Medulla oblongata (tissue), 1 donor: Measurements from ENCODE around the gene ALPL.

Experiments used
- DNase-seq: peaks from one replicate; pipeline ENCODE4 v3.0.0-alpha.2; 2015; ENCODE audit errors: extremely low spot score

The ALPL gene

GRCh38 chr1:21618561-21619374 is 109.5 kb downstream of the ALPL start:
- no peak for DNase-seq

DNA sequence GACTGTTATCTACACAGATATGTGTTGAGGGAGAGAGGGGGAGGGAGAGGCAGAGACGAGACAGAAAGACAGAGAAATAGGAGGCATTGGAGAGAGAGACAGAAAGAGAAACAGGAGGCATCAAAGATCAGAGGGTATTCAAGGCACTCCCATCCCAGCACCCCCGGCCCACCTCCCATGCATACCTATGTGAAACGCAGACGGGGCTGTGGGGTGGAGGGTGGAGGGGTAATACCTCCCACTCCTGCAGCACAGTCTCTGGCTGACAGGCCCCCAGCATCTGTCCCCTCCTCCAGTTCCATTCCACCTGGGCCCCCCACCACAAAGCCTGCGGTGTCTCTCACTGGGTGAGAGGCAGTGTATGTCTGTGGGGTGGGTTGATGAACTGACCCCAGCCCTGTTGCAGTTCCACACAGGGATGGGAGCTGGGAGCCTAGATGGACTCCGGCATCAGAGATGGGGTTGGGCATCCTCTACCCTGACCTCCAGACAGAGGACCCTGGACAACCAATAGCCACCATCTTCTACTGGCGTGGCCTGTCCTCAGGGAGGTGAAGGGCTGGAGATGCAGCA is 110.2 kb downstream of the ALPL start:
- DNase-seq, result no peak

DNA sequence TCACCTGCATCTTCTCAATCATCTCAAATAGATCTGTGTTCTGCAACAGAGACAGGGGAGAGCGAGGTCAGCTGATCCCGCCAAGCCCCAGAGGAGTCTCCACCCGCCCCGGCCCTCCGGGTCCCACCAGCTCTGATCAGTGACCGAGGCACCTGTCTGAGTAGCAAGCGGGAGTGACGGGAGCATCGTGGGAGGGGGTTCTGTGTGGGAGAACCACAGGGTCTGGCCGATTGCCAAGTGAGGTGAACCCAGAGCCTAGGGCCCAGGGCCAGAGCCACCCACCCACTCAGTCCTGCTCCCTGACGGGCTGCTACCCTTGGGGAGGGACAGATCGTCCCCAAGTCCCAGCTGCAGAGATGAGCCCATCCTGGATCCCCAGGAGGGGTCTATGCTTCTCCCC is 110.8 kb downstream of the ALPL start:
- no peak for DNase-seq

DNA sequence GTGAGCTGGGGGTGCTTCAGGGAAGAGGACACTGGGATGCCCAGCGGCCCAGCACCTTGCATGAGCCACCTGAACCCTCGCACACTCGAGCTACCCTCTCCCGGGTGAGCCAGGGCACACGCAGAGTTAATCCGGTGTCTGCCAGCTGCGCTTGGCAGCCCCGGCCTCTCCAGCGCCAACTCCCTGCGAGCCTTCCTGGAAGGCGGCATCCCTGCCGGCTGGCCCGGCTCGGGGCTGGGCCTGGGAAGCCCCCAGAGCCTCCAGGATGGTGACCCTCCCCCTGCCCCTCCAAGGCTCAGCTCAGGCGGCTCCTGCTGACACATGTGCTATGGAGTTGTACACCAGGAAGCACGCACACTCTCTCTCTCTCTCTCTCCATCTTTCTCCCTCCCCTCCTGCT is 111.3 kb downstream of the ALPL start:
- peak; percentile 45 for DNase-seq

GRCh38 chr1:21621051-21621450 is 111.8 kb downstream of the ALPL start:
- DNase-seq, result no peak

DNA sequence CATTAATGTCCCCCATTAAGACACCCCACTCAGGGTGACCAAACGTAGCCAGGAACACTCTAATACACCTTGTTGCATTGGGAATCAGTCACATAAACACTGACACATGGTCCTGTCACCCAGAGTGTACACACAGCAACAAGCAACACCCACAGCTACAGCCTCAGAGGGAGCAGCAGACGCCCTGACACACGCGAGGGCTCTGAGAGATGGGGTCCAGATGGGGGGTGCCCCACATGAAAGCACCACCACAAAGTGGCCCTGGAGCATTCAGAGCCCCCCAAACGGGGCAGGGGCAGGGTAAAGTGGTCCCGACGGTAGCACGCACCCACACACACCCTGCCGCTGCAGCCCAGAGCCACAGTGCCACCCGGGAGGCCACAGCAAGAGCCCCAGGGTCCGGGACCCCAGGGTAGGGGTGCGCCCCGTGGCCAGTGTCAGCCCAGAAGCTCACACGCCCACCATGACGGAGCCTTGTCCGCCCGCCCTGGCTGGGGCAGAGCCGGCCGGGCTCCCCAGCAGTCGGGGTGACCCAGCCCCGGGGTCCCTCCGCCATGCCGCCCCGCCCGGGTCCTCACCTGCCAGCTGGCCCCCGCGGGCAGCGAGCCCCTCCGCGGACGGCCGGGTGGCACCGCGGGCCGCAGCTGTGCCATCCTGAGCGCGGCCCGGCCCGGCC is 112.7 kb downstream of the ALPL start:
- DNase-seq, result no peak

DNA sequence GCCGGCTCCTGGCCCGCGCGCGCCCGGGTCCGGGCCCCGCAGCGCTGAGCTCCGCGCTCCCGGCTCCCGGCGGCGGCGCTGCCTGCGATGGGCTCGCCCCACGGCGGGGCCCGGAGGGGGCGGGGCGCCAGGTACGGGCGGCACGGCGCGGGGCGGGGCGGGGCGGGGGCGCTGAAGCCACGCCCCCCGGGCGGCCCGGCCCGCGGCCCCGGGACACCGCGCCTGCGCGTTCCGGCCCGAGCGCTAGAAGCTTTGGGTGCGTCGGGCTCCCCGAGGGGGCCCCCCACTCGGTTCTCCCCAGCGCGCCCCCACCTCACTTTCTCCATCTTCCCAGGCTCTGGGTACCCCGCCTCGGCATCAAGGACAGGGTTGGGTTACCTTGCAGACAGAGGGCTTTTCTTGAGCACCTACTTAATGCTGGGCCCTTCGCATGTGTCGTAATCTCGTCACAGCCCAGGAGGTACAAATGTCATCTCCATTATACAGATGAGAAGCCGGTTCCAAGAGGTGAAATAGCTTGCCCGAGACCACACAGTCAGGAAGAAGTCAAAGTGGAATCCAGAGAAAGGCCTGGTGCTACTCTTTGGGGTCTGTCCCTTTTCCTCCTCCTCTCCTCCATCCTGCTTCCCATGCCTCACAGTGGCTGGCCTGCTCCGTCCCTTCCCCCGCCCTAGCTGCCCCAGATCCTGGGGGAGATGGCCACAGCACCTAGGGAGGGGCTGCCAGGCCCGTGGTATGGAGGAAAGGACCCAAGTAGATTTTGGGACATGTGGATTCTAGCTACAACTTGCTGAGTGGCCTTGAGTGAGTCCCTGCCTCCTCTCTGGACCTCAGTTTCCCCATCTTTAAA is 113.5 kb downstream of the ALPL start:
- DNase-seq, result no peak

GRCh38 chr1:21623410-21623961 is 114.3 kb downstream of the ALPL start:
- DNase-seq, result no peak

DNA sequence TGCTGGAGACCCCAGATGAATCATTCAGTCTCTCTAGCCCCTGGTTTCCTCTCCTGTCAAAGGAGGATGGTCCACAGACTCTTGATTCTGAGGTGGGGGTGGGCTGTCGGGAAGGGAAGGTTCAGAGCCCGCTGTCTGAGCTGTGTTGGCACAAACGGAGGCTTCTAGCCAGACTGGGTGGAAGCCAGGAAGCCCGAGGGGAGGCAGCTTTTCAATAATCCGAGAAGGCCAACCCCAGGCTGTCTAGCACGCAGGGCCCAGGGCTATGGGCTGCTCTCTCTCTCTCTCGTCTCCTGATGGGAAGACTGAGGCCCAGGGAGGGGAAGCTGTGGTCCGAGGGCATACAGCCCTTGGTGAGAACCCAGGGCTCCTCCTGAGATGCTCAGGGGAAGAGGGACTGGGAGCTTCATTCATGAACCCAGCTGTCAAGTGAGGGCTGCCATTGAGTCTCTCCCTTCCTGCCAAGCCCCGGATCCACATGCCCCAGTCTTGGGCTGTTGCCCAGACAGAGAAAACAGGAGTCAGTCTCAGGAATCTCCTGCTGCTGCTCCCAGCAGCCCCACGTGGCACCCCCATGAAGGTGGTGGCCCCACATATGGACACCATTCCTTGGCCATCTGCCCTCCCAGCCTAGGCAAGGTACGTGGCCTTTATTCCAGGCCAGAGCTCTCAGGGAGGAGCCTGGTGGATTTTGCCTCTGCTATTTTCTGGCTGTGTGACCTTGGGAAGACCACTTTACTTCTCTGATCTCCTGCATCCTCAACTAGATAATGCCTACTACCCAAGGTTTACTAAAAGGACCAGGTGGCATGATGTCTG is 115.6 kb downstream of the ALPL start:
- DNase-seq, result peak; percentile 88

DNA sequence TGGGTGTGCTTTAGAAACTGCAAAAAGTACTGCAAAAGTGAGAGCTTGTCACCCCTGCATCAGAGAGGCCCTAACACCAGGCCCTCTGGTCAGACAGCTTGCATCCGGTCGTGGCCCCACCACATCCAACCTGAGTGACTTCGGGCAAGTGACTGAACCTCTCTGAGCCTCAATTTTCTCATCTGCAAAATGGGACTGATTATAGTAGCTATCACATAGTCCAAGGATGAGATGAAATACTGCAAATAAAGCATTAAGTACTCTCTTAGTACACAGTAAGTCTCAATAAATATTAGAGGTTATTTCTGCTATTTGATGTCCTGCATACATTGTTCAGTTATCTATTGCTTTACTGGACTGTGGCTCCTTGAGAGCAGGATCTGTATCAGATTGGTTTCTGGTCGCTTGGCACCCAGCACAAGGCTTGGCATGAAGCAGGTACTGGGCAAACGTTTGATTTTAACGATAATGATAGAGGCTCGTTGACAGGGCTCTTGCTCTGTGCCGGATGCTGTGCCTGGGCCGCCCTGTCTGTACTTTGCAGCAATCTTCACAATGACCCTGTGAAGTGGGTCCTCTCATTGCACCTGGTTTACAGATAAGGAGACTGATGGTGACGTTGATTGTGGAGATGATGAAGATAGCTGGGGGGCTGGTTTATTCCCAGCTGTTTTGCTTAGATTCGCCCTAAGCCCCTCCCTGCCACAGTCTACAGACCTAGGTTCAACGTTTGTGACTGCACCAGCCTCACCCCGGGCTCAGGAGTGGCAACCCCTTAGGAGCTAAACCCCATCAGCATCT is 116.4 kb downstream of the ALPL start:
- no peak for DNase-seq

DNA sequence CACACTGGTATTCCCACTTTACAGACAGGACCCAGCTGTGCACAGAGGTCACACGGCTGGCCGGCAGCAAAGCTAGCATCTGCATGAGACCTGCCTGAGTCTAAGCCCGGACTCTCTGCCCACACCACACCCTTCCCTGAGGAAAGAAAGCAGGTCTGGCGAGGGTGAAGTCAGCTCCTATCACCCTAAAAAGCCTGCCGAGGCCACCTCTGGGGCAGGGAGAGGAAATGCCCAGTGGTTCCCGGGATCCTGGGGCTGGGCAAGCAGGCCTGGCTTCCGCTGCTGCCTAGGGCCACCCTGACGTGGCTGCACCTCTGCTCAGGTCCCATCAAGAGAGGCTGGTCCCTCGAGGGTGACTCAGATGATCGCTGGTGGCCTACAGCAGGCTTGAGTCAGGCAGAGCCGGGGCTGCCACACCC is 117.7 kb downstream of the ALPL start:
- no peak for DNase-seq
